HepG2 (cell line): ENCODE results near the gene ETS1.

ENCODE experiments used
- ADNP ChIP-seq: sonication (generic); formaldehyde crosslinking; IDR thresholded peaks from 2 replicates; pipeline ENCODE4 v1.4.0; 2020; ENCODE audit warnings: missing genetic modification reagents
- CEBPB ChIP-seq: IDR thresholded peaks from 2 replicates; pipeline ENCODE4 v1.6.1; 2011; ENCODE audit warnings: low read depth, low read length, improper control_type of control experiment, borderline replicate concordance
- EZH2 ChIP-seq: conservative IDR thresholded peaks from 2 replicates; pipeline ENCODE4 v1.6.1; 2012; ENCODE audit warnings: mild to moderate bottlenecking, low read depth, low read length, moderate library complexity
- POLR2A ChIP-seq, 2 experiments: IDR thresholded peaks; 2 replicates each; pipeline ENCODE4 v1.6.1; 2011; ENCODE audit warnings: low read depth in 2 of 2, low read length in 2 of 2, mild to moderate bottlenecking in 1 of 2, moderate library complexity in 1 of 2; ENCODE audit not compliant: insufficient read depth in 1 of 2
- POLR2AphosphoS5 ChIP-seq: IDR thresholded peaks from 2 replicates; pipeline ENCODE4 v1.6.1; 2012; ENCODE audit warnings: low read depth, low read length
- TCF12 ChIP-seq, 2 experiments: fragments of 450-650 bp in 1 of 2; sonication (generic) in 1 of 2; formaldehyde crosslinking in 1 of 2; IDR thresholded peaks; 2 replicates each; pipeline versions ENCODE4 v1.6.1 to v1.8.0; 2017 to 2022; ENCODE audit warnings: antibody characterized with exemption in 1 of 2, mild to moderate bottlenecking in 1 of 2, missing genetic modification reagents in 1 of 2, moderate library complexity in 1 of 2
- WIZ ChIP-seq: sonication (generic); formaldehyde crosslinking; IDR thresholded peaks from 2 replicates; pipeline ENCODE4 v1.5.1; 2020; ENCODE audit warnings: mild to moderate bottlenecking, missing genetic modification reagents
- ZBTB1 ChIP-seq: sonication (generic); formaldehyde crosslinking; IDR thresholded peaks from 2 replicates; pipeline ENCODE4 v1.4.0; 2020; ENCODE audit warnings: missing genetic modification reagents, borderline replicate concordance
- TF ChIP-seq, protein P1 (sequence below), 2 experiments: sonication (generic) in 1 of 2; formaldehyde crosslinking in 1 of 2; IDR thresholded peaks; 2 replicates each; pipeline versions ENCODE4 v1.4.0 to v1.6.1; 2018 to 2020; ENCODE audit warnings: missing genetic modification reagents in 2 of 2, borderline replicate concordance in 1 of 2, low read depth in 1 of 2, mild to moderate bottlenecking in 1 of 2, missing biosample characterization in 1 of 2

- no peak for TF ChIP-seq EZH2
- no peak for TF ChIP-seq TCF12 (IDR thresholded peaks at IDR 0.05)
- no peak for TF ChIP-seq TCF12 (CRISPR knock-in tag; IDR thresholded peaks at IDR 0.05)
- TF ChIP-seq POLR2AphosphoS5: no peak
- TF ChIP-seq ZBTB1 (CRISPR knock-in tag): no peak
- no peak for TF ChIP-seq CEBPB
- no peak for TF ChIP-seq ADNP (CRISPR knock-in tag)
- no peak for TF ChIP-seq POLR2A (IDR thresholded peaks at IDR 0.05; ENCODE audit: insufficient read depth in 1 of 2, low read depth in 2 of 2, low read length in 2 of 2)
- TF ChIP-seq, protein P1, sequence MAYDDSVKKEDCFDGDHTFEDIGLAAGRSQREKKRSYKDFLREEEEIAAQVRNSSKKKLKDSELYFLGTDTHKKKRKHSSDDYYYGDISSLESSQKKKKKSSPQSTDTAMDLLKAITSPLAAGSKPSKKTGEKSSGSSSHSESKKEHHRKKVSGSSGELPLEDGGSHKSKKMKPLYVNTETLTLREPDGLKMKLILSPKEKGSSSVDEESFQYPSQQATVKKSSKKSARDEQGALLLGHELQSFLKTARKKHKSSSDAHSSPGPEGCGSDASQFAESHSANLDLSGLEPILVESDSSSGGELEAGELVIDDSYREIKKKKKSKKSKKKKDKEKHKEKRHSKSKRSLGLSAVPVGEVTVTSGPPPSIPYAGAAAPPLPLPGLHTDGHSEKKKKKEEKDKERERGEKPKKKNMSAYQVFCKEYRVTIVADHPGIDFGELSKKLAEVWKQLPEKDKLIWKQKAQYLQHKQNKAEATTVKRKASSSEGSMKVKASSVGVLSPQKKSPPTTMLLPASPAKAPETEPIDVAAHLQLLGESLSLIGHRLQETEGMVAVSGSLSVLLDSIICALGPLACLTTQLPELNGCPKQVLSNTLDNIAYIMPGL (CRISPR knock-in tag; IDR thresholded peaks at IDR 0.05; ENCODE audit: borderline replicate concordance in 1 of 2, low read depth in 1 of 2): no peak
- TF ChIP-seq WIZ: no peak
Measured at GRCh38 chr11:128508770-128509510, 78.4 kb downstream of the ETS1 start.
